PC-9 (cell line): ENCODE data around the gene ATXN1.

Source experiments
- CTCF ChIP-seq: fragments of 200-600 bp; sonication (generic); conservative IDR thresholded peaks from 2 replicates; pipeline ENCODE4 v1.6.1; 2017; ENCODE audit warnings: mixed run types, antibody characterized with exemption, mild to moderate bottlenecking, moderate library complexity
- EZH2 ChIP-seq: fragments of 200-600 bp; sonication (generic); IDR thresholded peaks from 2 replicates; pipeline ENCODE4 v1.8.0; 2017; ENCODE audit warnings: antibody characterized with exemption, low read depth

DNA sequence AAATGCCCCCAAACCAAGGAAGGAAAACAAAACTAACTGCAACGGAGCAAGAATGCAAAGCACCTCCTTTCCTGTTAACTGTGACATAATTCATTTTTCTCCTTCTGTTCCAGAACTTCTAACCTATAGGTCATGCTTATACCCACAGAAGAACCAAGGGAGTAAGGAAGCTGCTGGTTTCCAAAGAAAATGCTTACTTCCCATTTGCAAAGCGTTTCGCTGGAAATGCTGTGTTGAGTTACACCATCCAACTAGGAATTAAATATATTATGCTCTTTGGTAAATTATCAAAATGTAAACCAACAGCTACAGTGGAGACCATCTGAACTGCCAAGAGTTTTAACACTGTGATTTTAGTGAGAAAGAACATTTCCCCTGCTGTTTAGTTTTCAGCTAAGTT lies 42.9 kb downstream of the ATXN1 start:
- no peak for TF ChIP-seq EZH2
- no peak for TF ChIP-seq CTCF
